NCI-H460 (cell line): ENCODE data around the gene NELFB. TPM values are rescaled to one million over a fixed set of nuclear protein-coding genes. Genes with fewer than 3 reads are reported as not detected.
"Not testable (repeated sequence)": the region's sequence is repeated elsewhere in the genome, so short reads cannot be mapped to it uniquely, and the experiment has no call there.

Source experiments
- DNase-seq: peaks from one replicate; pipeline ENCODE4 v3.0.0-alpha.2; 2016; ENCODE audit warnings: low read depth; ENCODE audit errors: extremely low read depth
- total RNA-seq: library from RNA; depleted of rRNA; stranded (reverse); fragments of >200 nt; shearing (Covaris generic); gene quantifications from 2 replicates; pipeline ENCODE4 v1.2.3, GENCODE V29; 2014

The NELFB gene
- total RNA-seq, 1 experiment from 2014 or later = 41.5 TPM

DNA sequence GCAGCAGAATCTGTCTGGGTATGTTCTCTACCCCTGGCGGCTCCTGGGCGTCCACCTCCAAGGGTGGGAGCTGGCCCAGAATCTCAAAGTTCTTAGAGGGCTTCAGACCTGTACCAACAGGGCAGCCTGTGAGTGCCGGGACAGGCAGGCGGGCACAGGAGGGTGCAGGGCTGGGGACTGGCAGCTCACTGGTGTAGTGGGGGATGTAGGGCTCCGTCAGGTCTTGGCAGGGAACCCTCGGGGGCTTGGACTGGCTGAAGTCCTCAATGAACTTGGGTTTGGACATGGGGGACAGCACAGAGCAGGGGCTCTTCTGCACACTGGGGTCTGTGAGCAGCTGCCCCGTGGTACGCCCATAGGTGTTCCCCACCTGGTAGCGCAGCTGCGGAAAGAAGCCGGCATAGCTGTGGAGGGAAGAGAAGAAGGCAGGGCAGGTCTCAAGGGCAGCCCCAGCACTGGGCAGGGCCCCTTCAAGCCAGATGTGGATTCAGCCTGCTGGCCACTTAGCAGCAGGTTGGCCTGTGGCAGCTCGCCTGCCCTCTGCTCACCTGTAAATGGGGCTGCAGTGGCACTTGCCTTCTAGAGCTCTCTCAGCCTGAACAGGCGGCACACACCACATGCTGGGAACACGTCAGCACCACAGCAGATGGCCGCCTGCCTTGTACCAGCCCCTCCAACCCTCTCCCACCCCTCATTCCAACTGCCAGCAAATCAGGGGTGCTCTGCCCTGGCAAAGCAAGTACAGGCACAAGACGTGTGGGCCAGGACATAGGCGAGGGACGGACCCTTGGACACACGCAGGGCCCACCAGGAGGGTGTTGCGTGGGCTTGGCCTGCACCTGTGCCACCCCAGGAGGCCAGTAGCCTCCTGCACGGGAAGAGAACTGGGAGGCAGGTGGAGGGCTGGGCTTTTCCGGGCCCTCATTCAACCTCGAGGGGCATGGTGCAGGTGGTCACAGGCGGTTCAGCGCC lies 9.4 kb upstream of the NELFB start:
- no peak for DNase-seq

DNA sequence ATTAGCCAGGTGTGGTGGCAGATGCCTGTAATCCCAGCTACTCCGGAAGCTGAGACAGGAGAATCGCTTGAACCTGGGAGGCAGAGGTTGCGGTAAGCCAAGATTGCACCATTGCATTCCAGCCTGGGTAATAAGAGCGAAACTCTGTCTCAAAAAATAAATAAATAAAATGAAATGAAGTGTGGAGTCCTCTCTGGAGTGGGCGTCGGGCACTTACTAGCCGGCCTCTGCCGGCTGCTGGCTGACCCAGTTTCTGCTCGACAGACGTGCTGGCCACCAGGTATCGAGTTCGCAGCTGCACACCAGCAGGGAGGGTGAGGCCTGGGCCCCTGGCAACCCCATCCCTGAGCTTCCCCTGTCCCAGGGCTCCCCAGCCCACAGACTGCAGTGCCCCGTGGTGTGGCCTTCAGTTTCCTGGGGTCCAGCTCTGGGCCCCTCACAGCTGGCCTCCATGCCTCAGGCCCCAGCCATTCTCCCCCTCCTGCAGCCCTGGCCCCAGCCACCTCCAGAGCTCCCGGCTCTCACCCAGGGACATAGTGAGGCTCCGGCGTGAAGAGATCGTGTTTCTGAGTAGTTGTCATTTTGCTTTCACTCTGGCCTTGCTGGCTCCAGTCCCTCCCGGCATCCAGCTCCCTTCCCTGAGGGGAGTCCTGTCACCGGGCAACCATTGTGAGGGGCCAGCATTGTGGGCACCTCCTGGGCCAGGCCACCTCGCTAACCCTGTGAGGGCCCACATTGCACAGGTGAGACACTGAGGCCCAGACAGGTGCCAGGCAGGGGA lies 7.8 kb upstream of the NELFB start:
- DNase-seq = no peak

DNA sequence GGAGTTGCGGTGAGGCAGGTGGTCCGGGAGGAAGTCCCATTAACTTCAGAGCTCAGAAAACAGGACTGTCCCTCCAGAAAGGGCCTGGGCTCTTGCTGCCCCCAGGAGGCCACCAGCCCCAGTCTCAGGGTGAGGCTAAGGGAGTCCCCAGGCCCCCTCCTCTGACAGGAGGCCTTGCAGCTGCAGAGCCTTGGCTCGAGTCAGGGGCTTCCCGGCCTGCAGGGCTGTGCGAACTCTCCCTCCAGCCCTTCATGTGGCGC lies 7.3 kb upstream of the NELFB start:
- DNase-seq = no peak

DNA sequence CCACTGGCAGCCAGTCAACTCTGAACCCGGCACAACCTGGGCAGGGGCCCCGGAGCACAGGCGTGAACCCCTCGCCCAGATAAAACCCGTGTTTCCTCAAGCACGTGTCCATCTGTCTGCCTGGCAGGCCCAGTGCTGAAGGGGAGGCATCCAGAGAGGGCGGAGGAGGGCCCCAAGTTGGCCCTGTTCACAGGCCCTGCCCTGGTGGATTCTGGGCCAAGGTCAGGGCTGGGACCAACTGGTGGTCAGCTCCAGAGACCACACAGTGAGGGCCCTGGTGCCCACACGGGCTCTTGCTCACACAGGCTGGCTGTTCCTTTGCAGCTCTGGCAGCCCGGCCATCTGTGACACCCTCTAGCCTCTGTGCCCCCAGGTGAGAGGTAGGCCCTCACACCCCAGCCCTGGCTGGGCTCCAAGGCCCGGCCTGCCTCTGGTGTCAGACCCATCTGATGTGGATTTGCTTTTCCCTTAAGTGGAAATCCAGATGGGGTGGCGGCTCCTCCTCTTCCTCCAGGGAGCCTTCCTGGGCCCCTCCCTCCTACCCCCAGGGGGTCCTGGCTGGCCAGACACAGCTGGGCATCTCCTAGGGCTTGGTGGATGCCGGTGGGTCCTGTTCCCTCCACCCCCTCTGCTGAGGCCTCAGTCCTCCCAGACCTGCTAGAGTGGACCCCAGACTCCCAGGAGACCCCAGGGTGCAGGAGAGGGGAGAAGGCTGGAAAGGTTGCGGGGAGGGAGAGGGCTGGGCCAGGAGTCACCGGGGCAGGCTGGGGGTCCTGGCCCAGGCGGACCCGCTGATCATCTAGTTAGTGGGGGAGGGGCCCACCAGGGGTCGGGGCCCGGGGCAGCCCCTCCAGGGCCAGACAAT lies 4.6 kb upstream of the NELFB start:
- DNase-seq = no peak

DNA sequence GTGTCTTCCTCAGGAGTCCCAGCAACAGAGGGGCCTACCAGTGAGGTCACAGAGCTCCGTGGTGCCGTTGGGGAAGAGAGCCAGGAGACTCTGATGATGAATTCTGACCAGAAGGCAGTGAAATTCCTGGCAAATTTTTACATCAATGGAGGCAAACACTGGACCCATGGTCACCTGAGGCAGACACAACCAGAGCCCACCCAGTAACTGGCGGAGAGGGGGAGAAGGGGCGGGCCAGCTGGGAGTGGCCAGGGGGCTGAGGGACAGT lies 4.0 kb upstream of the NELFB start, which contains the start of gene STPG3:
Gene STPG3, plus strand, starts transcription at position 93 of the 268 bp plus-strand sequence. Its CDS starts 1 bp downstream, at position 94.
- DNase-seq = no peak

DNA sequence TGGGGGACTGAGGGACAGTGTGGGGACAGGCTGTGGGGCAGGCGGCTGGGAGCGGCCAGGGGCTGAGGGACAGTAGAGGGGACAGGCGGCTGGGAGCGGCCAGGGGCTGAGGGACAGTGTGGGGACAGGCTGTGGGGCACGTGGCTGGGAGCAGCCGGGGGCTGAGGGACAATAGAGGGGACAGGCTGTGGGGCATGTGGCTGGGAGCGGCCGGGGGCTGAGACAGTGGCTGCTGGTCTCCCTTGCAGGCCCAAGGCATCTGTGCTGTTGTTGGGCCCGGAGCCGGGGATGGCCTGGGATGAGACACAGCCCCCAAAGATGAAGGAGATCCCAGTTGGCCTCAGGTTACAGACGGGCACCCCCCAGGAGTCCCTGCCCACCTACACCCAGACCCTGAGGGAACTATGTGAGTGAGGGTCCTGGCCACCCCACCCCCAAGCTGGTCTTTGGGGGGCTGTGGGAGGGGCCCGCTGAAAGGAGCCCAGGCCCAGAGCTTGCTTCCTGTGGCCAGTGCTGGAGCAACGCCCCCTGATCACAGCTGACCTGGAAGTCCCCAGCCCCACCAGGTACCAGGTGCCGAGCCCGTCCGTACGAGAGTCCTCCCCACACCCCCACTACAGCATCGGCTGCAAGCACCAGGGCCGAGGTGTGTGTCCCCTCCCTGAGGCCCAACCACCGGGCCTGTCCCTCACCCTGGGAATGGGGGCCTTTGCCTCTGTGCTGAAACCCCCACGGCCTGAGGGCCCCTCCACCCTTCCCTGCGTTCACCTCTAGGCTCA lies 3.4 kb upstream of the NELFB start:
- DNase-seq = no peak

DNA sequence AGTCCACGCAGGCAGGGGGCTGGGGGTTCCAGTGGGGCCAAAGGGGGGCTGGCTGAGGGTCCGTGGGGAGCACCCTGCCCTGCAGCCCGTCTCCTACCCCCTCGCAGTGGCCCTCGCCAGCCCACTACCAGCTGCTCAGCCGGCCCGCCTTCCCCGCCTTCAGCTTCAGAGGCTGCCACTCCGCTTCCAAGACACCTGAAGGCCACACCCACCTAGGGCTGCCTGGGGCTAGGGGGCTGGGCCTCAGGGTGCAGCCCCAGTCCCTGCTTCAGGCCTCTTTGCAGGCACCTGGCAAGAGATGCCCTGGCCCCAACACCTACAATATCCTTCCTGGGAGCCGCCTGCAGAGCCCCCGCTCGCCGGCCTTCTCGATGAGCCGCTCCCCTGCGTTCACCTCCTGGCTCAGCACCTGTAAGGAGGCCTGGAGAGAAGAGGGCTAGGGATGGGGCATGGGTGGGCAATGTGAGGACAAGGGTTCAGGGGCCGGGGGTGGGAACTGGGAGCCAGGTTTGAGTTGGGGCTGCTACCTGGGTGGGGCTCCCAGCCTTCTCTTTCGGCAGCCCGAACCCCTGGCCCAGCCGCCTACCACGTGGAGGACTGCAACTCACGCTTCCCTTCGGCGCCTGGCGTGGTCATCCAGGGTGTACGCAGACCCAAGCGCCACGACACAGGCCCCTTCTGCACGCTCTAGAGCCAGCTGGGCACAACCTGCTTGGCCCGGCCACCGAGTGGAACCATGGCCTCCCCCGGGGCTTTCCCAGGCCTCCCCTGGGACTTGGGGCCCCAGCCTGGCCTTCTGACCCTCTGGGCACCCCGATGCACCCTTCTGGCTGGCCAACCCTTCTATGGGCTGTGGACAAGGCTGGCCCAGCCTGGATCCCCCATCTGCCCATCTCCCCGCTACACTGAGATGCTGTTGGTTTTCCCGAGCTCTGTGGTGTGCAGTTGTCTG lies 2.3 kb upstream of the NELFB start:
- DNase-seq = no peak

DNA sequence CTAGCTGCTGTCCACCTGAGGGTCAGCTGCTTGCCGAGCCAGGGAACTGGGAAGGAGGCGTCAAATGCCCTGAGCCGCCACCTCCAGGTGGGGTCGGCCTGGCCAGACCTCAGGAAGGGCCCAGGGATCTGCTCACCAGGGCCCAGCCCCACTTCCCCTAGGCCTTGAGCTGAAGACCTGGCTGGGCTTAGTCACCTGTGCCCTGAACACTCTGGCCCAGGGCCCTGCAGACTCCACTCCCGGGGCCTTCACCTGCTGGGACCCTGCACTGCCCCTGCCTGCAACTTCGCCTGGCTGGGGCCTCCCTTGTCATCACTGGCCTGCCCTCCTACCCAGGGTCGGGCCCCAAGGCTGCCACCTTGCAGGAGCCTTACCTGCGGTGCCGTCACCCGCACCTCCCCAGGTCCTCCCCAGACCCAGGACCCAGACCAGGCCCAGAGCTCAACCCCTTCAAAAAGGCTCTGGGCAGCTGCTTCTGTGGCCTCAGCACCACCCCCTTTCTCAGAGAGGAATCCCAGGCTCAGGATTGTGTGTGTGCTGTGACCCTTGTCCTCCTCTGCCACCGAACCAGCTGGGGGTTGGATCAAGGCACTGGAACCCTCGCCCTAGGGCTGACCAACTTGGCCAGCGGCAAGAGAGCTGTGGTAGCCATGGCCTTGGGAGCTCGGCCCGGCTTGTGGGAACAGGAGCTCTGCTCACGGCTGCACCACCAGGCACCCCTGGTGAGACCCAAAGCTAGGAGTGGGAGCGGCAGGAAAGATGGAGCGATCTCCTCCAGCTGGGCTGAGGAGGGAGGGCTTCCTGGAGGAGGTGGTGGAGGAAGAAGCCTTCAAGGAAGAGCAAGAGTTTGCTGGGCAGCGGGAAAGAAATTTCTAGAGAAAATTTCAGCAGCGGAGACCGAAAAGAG lies 1.2 kb upstream of the NELFB start:
- DNase-seq = no peak

DNA sequence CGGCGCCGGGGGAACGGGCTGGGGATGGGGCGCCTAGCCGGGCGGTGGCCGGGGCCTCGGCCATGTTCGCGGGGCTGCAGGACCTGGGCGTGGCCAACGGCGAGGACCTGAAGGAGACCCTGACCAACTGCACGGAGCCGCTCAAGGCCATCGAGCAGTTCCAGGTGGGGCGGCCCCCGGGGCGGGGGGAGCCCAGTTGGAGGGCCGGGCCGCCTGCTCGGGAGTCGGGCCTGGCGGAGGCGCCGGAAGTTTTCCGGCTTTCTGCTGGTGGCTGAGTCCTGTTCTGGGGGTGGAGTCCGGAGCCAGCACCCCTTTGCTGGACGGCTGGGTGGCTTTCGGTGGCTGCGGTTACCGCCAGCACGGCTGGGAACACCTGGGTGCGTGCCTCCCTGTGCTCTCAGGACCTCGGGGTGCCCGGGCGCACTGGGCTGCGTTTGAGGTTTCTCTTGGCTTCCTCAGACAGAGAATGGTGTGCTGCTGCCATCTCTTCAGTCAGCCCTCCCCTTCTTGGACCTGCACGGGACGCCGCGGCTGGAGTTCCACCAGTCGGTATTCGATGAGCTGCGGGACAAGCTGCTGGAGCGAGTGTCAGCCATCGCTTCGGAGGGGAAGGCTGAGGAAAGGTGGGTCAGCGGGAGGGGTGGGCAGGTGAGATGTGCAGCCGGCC lies 454 bp downstream of the NELFB start:
- DNase-seq = no peak

DNA sequence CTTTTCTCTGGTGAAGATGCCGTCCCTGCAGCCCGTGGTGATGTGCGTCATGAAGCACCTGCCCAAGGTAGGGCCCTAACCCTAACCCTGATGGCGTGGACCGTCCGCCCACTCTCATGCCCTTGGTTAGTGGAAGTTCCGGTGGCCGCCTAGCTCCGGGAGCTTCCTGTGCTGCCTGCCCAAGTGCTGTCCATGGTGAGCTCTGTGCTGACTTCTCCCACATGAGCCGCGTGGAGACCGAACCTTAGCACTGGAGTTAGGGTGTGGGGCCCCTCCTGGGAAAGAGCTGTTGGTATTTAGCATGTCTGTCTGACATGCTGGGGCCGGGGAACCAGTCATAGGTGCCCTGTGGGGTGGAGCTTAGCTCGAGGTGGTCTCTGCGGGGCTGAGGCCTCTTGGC lies 1.2 kb downstream of the NELFB start:
- no peak for DNase-seq

DNA sequence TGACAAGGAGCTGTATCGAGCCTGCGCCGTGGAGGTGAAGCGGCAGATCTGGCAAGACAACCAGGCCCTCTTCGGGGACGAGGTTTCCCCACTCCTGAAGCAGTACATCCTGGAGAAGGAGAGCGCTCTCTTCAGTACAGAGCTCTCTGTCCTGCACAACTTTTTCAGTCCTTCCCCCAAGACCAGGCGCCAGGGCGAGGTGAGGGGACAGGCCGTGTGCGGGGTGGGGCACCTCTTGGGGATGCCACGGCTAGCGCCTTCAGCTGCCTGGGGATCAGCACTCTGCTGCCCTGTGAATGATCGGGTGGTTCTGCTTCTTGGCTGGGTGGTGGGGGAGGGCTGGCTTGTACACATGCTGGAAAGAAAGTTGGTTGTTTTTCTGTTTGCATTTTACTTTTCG lies 1.7 kb downstream of the NELFB start:
- DNase-seq = no peak

DNA sequence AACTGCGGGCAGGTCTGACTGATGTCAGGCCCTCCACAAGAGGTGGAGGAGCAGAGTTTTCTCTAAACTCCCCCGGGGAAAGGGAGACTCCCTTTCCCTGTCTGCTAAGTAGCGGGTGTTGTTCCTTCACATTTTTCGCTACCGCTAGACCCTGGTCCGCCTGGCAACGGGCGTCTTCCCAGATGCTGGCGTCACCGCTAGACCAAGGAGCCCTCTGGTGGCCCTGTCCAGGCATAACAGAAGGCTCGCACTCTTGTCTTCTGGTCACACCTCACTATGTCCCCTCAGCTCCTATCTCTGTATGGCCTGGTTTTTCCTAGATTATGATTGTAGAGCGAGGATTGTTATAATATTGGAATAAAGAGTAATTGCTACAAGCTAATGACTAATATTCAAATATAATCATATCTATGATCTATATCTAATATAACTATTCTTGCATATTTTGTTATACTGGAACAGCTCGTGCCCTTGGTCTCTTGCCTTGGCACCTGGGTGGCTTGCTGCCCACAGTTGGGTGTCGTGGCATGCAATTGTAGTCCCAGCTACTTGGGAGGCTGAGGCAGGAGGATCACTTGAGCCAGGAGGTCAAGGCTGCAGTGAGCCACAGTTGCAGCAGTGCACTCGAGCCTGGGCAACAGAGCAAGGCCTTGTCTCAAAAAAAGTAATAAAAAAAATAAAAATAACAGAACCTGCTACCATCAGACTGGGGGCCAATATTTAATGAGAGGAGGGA lies 7.2 kb downstream of the NELFB start:
- not testable (repeated sequence) for DNase-seq

DNA sequence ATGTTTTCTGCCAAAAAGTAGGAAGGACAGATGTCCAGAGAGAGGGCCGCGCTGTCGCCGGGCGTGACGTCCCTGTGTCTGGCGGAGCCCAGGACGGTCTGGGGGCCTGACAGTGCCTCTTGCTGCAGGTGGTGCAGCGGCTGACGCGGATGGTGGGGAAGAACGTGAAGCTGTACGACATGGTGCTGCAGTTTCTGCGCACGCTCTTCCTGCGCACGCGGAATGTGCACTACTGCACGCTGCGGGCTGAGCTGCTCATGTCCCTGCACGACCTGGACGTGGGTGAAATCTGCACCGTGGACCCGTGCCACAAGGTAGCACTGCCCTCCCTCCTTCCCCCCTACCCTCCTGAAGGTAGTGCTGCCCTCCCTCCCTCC lies 7.8 kb downstream of the NELFB start:
- no peak for DNase-seq

DNA sequence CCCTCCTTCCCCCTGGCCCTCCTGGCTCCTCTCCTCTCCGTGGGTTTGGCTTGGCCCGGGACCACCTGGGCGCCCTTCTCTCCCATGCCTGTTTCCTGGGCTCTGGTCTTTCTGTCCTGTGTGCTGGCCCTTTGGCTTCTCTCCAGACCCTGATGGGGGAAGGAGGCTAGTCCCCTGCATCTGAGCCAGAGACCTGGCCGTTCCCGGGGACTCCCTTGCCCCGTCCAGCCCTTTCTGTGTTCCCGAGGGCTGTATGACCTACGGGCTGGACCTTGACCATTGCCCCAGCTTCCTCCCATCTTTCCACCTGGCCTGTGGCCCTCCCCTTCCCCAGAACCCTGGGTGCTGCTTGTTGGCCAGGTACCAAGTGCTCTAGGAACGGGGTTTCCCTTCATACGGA lies 8.4 kb downstream of the NELFB start:
- DNase-seq = no peak

DNA sequence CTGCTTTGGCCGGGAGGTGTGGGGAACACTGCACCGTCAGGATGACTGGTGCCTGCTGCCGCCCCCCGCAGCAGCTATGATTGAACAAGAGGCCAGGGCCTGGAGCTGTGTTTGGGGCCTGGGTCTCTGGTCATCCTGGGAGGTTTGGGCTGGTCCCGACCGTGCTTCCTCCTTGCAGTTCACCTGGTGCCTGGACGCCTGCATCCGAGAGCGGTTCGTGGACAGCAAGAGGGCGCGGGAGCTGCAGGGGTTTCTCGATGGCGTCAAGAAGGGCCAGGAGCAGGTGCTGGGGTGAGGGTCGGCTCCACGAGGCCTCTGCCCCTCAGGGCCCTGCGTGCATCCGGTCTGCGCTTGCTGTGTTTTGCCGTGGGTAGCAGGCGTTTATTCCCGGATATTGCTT lies 8.9 kb downstream of the NELFB start:
- DNase-seq = no peak

DNA sequence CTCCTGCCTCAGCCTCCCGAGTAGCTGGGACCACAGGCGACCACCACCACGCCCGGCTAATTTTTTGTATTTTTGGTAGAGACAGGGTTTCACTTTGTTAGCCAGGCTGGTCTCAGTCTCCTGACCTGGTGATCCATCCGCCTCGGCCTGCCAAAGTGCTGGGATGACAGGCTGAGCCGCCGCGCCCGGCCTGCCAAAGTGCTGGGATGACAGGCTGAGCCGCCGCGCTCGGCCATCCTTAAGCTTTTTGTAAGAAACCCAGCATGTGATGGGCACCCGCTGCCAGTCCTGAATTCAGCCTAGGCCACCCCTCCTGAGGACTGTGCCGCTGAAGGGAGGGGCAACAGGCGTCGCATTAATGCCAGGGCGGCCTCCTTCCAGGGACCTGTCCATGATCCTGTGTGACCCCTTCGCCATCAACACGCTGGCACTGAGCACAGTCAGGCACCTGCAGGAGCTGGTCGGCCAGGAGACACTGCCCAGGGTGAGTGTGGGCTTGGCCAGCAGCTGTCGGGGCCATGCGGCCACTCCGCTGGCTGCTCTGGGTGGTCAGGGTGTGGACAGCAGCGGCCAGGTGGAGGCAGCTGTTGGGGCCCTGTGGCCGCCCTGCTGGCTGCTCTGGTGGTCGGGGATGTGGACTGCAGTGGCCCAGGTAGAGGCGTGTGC lies 10.5 kb downstream of the NELFB start:
- DNase-seq = no peak

DNA sequence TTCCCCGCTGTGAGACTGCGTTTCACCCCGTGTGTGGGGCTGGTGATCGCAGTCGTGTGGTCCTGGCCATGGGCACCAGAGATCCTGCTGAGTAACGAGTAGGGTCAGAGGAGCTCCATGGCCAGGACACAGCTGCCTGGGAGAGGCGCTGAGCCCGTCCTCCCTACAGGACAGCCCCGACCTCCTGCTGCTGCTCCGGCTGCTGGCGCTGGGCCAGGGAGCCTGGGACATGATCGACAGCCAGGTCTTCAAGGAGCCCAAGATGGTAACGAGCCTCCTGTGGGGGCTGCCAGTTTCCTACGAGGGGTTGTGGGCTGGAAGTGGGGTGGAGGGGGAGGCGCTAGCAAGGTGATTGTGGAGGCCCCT lies 11.0 kb downstream of the NELFB start:
- no peak for DNase-seq
